Stimulated activated CD8-positive, alpha-beta memory T cell treated with anti-CD3 and anti-CD28 coated beads, Interleukin-15, amount 100 ng/mL, for 48 hours (primary cell): ENCODE measurements around the gene ANP32A.

Experiments
- DNase-seq, 2 donors: peaks; one replicate each; pipeline ENCODE4 v3.0.0-alpha.2; 2020; ENCODE audit warnings: low read depth in 2 of 2

Gene ANP32A

DNA sequence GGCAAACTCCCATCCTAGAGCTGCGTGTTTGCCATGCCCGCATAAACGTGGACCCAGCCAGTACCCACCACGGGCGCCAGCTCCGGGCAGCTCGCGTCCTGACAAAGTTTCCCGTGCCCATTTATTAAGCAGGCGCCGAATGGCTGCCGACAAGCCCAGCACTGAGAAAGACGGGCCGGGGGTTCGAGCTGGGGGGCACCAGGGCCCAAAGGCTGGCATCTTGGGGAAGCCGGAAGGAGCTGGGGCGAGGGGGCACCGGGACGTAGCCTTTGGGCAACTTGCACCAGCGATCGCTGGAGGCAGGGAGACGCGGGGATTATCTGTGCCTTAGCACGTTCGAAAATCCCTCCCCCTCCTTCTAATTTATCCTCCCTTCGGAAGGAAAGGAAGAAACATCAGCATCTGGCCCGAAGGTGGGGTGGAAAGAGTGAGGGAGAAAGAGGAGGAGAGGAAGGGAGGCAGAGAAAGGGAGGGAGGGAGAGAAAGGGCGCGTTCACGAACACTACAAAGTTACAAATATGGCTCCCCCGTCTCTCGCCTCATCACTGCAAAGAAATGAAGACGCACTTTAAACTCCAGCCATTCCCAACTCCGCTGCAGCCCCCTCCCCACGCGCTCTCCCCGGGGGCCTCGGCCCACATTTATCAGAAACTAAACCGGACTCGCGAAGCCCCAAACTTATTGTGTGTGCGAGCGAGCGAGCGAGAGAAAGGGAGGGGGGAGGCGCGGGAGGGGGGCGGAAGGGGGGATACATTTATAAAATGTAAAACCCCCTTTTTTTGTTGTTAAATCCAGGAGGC is 1.0 kb downstream of the ANP32A start:
- DNase-seq = no peak

DNA sequence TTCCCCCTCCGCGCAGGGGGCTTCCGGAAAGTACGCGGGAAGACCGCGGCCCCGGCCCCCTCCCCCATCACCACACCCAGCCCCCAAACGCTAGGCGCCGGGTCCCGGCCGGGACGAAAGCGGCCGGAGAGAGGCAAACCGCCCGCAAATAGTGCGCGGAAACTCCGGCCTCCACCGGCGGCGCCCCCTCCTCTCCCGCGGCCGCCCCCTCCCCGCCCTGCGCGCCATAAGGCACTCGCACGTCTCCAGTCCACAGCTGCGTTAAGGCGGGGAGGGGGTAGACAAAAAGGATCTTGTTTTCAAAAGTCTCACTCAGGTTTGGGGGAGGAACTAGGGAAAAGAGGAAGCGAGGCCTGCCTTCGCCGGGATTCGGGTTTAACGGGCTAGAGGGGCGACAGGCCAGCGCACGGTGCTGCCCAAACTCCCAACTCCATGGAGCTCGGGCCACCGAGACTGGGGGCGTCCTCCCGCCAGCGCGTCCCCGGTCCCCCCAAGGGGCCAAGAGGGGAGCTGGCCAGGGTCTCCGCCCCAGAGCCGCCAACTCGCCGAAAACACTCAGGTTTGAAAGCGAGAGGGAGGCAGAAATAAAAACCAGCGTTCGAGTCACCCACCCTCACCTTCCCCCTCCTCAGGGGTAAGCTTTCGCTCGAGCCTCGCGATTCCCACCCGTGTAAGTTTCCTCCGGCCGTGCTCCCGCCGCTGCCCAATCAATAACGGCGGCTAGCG is 1.8 kb downstream of the ANP32A start:
- DNase-seq = peak in 1 of 2 donors; percentile 34

DNA sequence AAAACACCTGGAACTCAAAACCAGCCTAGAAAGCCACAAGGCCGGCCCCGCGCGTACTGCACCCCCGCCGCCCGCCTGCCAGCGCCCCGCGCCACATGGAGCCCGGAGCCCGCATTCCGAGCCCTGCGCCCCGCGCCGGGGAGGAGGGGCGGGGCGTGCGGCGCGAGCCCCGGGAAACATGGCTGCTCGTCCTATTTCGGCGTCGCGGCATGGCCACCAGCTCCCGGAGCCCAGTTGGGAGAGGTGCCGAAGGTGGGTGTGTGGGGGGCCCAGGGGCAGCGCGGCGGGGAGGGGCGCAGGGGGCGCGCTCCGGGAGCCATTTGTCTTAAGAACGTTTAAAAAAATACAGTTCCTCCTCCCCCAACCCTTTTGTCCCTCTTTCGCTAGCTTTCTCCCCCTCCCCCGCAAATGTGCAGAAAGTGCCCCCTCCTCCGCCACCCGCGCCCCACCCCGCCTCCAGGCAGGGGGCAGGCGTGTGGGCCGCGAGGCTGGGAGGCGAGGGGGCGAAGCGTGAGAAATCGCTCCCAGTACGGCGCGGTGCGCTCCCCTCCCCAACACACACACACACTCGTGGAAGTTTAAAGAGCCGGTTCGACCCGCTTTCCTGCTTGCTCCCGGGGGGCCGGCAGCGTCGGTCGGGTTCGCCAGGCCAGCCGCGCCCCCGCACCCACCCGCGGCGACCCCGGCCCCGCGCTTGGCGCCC is 2.5 kb downstream of the ANP32A start:
- peak; percentile 47 to 54 for DNase-seq

DNA sequence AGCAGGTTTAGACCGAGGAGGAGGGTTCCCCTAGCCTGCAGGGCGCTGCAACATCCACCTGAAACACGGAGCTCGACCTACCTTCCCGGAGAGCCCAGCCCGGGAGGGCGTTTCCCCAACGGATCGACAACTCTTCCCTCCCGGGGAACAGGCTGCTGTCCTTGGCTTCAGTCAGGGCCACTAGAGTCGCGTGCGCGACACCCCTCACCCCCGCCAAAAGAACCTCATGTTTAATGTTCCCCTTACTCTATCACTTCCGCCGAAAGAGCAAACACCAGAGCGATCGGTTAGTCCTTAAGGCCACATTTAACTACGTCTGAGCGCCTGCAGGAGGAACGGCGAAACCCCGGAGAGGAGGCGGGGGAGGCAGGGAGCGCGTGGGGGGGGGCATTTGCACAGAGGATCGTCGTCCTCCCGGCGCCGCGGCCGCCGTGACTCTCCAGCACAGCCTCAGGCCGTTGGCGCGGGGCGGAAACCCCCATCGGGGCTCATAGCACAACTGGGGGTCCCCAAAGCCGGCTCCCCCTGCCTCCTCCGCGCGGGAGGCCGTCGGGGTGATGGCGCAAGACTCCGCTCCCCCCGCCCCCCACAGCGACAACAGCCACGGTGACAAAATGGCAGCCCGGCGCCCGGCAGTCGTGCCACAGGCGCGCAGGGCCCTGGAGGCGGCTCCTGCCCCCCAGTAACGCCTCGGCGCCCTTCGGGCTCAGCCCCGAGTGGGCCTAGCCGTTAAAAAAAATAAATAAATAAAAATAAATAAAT is 3.2 kb downstream of the ANP32A start:
- peak; percentile 56 to 57 for DNase-seq

DNA sequence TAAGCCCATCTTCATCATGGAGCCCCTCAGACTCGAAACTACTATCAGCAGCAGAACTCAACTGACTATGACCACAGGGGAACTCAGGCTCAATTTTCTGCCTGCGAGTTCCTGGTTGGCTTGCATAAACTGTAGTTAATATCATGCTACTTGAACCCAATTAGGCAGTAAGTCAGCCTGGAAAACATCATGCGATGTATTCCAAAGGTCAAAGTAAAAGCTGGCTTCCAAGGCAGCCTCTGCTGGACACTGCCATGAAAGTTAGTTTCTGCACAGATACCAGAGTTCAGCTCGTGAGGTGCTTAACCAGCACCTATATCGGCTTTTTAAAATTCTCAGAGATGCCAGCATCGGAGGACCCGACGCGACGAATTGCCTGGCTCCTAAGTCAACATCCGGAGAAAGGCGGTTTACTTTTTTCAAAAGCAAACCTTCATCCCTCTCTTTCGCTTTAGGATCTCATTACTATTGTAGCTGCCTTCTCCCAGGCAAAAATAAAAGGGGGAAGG is 3.8 kb downstream of the ANP32A start:
- no peak for DNase-seq

DNA sequence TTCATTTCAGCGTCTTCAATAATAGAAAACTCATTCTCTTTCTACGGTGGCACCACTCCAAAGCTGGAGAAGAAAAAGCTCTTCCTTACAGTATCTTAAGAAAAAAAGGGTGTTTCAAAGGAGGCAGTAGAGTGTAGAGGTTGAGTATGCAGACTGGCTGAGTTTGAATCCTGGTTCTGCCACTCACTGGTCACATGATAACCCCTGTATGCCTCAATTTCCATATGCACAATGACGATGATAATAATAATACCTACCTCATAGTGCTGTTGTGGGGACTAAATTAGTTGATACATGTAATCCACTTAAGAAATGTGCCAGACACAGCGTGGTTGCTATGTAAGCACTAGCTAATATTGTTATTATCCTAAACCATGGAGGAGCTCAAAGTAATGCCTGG is 4.5 kb downstream of the ANP32A start:
- DNase-seq = no peak

DNA sequence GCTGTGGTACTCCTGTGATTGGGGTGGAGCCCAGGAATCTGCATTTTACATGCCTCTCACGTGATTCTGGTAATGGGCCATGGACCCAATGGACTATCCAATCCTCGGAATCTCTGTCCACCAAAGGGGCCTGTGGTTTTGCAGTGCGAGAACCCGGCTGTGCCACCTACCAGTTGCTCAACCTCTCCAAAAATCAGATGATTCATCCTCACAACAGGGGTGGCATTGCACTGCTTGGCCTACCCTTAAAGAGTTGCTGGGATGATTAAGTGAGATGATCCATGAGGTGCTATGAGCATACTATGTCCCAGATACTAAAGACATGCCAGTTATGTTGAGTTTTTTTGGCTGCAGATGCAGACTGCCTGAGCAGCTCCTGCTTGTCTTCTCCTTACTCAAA is 5.1 kb downstream of the ANP32A start:
- DNase-seq = no peak

DNA sequence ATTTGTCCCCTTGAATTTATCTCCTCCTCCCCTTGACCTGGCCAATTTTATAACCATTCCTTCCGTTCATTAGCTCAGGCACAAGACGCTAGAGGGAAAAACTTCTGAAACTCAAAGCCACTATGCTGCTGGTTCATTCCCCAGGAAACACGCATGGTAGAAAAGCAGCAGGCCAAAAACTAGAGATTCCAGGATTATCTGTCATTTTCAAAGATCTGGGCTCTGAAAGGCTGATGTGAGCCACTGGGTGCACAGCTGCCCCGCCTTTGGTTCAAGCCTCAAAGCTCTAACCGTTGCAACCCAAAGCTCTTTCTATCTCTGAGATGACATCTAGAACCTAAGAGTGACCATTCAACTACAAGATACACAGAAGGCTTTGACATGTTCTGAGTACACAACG is 6.1 kb downstream of the ANP32A start:
- no peak for DNase-seq

DNA sequence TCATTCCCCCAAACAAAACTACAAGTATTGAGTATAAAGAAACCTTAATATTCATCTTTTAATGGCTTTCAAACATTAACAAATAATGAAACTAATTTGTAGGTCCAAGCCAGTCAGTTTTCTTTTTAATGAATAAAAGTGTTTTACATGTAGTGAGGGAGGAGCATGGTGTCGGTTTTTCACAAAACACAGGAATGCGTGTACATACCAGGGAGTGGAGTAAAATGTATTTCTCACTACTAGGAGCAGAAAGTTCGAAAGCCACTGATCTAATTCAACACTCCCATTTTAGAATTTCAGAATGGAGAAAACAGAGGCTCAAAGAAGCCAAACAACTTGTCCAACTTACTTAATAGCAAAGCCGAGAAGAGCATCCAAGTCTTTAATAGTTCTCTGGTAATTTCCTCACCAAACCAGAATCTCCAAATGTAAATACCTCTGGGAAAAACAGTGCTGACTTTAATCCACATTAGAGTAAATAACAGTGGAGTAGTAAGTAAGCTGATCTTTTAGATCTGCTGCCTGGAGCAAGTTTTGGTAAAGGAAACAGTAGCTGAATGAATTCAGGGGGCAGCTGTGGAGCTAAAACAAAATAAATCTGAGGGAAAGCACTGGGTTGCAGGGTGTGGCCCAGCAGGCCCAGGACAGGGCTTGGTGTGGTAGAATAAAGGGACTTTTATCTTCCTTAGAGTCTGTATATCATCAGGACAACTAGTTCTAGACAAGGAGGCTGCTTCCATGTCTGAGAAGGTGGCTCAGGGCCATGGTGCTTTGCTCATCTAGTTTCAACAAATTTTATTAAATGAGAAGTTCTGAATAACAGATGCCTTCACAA is 7.9 kb downstream of the ANP32A start:
- DNase-seq = no peak

DNA sequence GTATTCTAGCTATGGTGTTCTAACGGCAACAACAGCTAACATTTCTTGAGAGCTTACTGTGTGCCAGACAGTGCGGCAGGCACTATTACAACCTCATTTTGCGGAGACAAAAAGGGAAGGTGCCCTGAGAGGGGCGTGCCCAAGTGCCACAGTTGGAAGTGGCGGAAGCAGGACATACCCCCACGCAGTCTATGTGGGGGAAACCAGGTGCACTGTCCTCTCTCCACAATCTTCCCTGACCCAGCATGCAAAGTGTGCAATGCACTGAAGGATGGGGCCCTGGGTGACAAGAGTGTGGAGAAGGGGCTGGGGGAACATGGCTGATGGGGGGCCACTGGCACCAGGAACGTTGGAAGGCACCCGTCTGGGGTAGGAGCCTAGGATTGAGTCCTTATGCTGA is 8.6 kb downstream of the ANP32A start:
- no peak for DNase-seq

DNA sequence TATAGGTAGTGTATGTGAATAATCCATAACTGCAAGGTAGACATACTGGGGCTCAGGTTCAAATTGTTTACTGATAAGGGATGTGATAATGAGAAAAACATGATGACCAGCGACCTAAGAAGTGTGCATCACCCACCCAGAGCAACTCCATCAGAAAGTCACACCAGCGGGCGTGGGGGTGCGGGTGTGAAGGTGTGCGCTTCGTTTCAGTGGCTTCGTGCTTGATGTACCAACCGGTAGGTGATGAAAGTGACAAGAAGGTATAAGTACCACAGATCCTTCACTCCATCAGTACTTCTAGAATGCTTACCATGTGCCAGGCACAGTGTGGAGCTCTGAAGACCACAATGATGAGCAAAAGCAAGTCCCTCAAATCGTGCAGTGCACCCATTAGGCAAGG is 11.2 kb downstream of the ANP32A start:
- no peak for DNase-seq

DNA sequence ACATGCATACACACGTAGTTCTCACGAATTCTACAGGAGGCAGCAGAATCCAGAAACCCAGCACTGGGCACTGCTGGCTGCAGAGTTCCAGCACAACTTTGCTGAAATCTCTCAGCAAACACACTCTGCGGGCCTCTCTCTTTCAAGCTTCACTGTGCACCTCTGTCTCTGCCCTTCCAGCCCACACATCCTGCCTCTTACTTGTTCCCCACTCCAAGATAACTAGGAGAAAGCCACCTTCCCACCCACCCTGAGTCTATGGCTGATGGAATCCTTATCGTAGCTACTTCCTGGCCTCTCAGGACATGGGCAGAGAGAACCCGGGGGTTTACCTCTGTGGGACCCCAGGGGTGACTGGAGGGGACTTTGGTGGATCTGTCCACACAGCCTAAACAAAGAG is 11.9 kb downstream of the ANP32A start:
- DNase-seq = no peak

DNA sequence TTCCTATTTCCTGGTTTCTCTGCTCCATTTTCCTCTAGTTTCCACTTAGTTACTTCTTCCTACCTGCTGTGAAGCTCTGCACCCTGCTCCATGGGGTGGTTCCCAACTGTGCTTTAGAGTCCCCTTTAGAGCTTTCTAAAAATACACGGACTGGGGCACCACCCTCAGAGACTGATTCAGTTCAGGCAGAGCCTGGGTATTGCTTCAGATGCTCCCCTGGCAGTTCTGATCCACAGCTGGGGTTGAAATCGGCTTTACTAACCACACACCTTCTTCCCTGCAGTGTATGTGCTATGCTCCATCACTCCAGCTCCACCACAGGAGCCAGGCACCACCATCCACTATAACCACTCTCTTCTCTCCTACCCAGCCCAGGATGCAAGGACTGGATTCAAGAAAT is 12.6 kb downstream of the ANP32A start:
- DNase-seq = no peak

DNA sequence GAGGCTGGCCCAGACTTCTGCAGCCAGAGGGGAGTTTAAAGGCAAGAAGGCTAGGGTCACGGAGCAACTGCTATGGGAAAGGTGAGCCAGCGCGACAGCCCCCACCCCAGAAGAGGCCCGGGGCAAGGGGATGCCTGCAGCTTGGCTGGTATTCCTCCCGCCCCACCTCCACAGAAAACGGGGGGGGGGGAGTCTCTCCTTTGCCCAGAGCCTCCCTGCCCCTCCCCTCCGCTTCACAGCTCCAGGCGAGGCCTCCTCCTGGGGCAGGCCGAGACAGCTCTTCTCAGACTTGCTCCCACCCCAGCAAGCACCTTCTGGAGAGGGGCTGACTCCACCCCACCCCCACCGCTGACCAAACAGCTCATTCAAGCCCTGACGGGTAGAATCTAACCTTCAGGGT is 13.4 kb downstream of the ANP32A start:
- no peak for DNase-seq

DNA sequence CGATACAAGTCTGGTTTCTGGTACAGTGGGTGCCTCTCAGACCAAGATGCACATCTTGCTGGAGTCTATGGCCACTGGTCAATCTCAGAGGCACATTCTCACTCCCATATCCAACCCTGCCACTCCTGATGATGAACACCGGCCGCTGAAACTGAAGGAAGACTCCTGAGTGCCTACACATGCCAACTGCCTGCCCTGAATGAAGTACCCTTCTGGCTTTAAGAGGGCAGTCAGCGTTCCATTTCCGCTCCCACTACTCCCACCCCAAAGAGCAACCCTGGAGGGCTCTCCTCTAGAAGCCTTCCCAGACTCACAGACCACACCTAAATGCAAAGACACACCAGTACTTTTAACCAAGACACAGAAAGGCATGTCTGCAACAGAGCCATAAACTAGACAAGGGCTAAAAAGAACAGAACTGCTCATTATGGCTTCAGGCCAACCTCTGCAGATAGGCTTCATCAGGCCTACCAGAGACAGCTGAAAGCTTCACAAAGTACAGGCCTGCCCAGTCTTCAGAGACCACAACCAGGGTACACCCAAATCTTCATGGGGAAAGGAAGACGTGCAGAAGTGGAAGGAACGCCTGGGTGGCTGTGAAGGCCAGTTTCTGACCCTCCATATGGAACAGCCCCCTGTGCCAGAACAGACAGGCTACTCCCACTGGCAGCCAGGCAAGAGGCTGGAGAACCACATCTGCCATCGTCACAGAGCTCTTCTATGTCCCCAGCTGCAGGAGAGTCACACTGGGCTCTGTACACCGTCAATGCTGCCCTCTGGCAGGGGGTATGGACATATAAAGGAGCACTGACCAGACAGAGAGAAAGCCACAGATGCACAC is 14.3 kb downstream of the ANP32A start:
- no peak for DNase-seq

DNA sequence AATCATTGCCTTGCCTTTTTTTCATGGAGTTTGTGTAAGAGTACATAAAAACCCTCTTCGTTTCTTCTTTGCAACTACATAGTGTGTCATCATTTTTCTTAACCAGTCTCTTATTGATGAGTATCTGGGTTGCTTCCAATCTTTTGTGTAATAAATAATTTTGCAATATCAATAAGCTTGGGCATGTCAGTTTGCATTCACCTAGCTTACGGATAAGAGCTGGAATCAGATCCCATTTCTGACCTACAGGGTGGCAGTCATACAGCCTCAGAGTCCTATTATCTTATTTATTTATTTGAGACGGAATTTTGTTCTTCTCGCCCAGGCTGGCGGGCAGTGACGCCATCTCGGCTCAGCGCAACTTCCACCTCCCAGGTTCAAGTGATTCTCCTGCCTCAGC is 18.3 kb downstream of the ANP32A start:
- DNase-seq = no peak

DNA sequence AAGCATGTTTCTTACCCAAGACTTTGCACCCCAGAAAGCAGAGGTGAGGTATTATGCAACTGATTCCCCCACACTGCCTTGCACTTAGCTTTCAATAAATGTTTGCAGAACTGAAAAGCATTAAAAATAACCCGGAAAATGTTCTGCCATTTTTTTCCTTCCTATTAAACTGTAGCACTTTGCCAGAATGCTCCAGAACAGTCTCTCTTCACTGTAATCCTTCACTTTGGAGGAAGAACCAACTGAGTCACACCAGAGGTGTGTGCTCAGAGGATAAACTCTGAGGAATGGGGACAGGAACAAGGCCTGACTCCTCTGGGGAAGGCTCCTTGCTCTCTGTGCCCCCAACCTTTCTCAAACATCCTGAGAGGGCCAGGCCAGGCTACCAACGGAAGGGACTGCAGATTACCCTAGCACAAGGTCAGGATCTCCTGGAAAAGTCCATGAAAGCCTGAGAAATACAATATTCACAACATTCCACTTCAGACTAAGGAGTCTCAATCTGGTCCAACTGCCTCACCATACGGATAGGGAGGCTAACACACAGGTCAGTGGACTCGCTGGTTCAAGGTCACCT is 19.0 kb downstream of the ANP32A start:
- no peak for DNase-seq

DNA sequence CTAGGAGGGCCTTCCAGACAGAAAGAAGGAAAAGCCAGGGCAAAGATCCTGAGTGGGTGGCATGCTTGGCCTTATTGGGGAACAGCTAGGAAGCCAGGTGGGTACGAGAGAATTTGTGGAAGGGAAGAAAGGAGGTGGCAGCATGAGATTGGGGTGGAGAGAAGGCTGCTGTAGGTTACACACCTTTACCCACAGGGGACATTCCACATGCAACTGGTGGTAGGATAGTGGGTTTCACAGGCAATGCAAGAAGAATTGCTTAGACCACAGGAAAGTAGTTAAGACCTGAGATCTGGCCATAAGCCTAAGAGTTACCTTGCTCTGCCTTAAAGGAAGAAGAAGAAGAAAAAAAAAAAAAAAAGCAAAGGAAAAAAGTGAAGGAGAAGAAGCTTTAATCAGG is 19.8 kb downstream of the ANP32A start:
- no peak for DNase-seq

DNA sequence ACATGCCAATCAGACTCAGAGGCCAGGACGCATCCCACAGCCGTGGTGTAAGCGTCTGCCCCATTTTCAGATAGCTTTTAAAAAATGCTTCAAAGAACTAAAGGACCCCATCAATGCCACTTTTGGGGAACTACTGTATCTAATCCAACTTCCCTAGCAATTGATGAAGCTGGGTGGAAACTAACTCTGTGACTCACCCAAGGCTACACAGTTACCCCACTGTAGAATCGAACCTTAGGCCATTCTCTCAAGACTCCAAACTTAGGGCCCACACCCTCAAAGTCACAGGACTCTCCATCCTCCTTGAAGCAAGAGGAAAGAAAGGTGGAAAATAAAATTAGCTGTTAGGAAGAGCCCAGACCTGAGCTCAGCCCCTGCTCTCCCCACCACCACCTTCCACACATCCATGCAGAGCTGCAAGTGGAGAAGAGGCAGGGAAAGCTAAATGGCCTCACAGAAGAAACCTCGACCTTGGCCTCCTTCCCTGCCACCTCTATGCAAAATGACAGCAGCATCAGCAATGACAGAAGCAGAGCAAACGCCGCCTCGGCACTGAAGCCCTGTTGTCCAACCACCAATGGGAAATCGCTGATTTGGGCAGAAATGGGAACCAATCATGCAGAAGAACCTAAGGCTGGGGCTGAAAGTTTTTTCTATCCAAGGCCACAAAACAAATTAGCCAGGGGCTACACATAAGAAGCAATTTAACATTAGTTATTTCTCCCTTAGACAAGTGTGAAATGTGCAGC is 22.2 kb downstream of the ANP32A start:
- DNase-seq = no peak
